Keratinocyte (primary cell): Measurements from ENCODE around the gene FAM153A.
"Not testable (repeated sequence)": the region's sequence is repeated elsewhere in the genome, so short reads cannot be mapped to it uniquely, and the experiment has no call there.

Experiments used
- CTCF ChIP-seq, 3 experiments: IDR thresholded peaks in 1 of 3; conservative IDR thresholded peaks in 1 of 3; optimal IDR thresholded peaks in 1 of 3; 2 replicates in 2 of 3; 3 replicates in 1 of 3; pipeline versions ENCODE3 to v1.5.1; 2011; ENCODE audit warnings: low read length in 3 of 3, mild to moderate bottlenecking in 3 of 3, moderate library complexity in 2 of 3, control low read depth in 1 of 3, inconsistent platforms in 1 of 3; ENCODE audit not compliant: insufficient read depth in 2 of 3; ENCODE audit errors: extremely low read depth in 1 of 3
- EZH2 ChIP-seq: IDR thresholded peaks from one replicate; pipeline ENCODE4 v1.6.1; 2012; ENCODE audit warnings: inconsistent platforms, mild to moderate bottlenecking, low read length, moderate library complexity

- TF ChIP-seq CTCF (optimal IDR thresholded peaks at IDR 0.05 in 1 of 3, IDR thresholded peaks at IDR 0.05 in 1 of 3, conservative IDR thresholded peaks at IDR 0.05 in 1 of 3; ENCODE audit: extremely low read depth in 1 of 3, insufficient read depth in 2 of 3, low read length in 3 of 3); EZH2: not testable (repeated sequence)
Observed at GRCh38 chr5:177782792-177783633, at the start of gene FAM153A.
